GM19468 (cell line): ENCODE results near the gene DSG2.
"Not testable (repeated sequence)": the region's sequence is repeated elsewhere in the genome, so short reads cannot be mapped to it uniquely, and the experiment has no call there.

Source experiments
- ATAC-seq: cut with Tn5 transposase; IDR thresholded peaks from one replicate; pipeline ENCODE4 v1.9.1; 2021; ENCODE audit warnings: mild to moderate bottlenecking, moderate library complexity, moderate number of reproducible peaks; ENCODE audit not compliant: unreplicated experiment; ENCODE audit errors: extremely low read depth

The DSG2 gene

DNA sequence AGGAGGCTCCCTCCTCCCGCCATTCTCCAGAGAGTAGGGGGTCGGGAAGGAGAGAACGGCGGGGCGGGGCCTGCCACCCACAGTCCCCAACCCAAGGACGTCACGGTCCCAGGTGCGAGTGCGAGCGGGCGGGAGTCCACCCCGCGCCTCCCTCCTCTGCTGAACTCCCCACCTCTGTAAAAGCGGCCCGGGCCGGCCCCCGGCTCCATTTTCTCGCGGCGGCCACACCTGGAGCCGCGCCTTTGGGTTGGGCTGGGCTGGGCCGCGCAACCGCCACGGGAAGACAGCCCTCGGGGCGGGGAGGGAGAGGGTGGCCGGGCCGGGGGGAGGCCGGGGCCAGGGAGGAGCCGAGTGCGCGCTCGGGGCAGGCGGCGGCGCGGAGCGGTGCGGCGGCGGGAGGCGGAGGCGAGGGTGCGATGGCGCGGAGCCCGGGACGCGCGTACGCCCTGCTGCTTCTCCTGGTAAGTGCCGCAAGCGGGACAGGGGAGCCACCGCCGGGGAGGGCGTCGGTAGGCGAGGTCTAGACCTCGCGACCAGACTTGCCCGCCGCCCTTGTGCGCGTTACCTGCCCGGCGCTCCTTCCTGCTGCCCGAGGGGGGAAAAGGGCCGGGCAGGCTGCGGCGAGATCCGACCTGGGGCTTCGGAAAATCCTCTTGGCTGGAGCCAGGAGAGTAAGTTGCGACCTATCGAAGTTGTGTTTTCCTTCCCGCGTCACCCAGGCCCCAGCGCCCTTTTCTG lies at the start of gene DSG2:
TSS of gene DSG2 (plus strand) at position 342 of the 738 bp plus-strand sequence. CDS start at position 417, 75 bp downstream.
- no peak for ATAC-seq

GRCh38 chr18:31450409-31450808 lies 47.6 kb upstream of the DSG2 start:
- no peak for ATAC-seq

- ATAC-seq, result no peak
Measured at GRCh38 chr18:31451625-31452024, 46.4 kb upstream of the DSG2 start.

DNA sequence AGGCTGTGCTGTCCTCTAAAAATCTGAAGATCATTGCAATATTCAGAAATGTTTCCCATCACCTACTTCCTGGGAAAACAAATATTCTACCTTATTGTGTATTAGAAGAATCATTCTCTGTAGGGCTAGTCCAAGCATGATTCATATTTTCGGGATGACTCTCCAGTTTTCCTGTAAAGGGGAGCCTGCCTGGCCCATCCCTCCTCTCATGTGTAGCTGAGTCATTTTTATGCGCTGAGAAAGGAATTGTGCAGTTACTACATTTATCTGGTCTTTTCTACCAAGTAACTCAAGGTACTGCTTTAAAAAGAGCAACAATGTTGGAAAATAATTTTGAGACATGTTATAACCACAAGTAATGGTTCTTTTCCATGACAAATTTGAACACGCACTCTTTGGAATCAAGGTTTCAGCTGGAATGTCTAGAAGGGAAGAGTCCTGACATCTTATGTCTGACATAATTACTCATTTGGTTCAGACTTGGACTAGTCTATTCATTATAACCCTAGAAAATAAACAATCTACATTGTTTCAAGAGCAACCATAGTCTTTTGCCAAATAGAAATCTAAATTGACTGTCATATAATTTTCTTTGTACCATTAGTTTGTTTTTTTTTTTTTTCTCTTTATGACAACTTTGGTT lies 43.8 kb upstream of the DSG2 start:
- ATAC-seq, result no peak

DNA sequence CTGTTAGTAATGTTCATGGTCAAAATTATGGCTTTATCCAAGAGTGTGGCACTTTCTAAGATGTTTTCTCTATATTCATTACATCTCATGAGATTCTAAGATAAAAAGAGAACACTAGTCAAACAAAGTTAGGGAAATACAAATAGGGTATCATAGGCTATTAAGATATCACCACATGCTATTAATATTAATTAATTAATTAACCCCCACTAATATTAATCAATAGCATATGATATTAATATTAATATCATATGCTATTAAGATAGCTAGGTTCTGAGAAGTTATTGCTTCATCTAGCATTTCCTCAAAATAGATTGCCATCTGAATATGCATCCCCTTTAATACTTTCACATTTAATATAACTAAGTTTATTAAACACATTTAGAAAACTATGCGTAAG lies 28.3 kb upstream of the DSG2 start:
- no peak for ATAC-seq

- ATAC-seq, result no peak
Measured at GRCh38 chr18:31478688-31479087, 19.3 kb upstream of the DSG2 start.

GRCh38 chr18:31482051-31482450 lies 15.9 kb upstream of the DSG2 start:
- no peak for ATAC-seq

- no peak for ATAC-seq
Measured at GRCh38 chr18:31483396-31483795, 14.6 kb upstream of the DSG2 start.

GRCh38 chr18:31484461-31484860 lies 13.5 kb upstream of the DSG2 start:
- ATAC-seq, result no peak

DNA sequence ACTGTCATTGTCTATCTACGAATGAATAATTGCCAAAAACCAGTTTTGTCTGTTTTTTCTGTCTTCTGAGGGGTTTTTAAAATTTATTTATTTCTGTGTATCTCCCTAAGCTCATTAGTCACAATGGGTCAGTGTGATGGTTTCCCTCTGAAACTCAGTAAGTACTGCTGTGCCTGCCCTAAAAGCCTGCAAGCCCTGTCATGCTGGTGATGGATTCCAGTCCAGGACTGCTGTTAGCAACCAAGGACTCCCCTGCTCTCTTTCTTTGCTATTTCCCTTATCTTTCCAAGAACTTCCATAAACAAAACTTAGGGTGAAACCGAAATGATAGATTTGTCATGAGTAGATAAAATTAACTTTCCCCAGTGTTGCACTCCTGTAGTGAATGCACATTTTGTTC lies 11.8 kb upstream of the DSG2 start:
- no peak for ATAC-seq

- no peak for ATAC-seq
Measured at GRCh38 chr18:31487246-31488015, 10.5 kb upstream of the DSG2 start.

DNA sequence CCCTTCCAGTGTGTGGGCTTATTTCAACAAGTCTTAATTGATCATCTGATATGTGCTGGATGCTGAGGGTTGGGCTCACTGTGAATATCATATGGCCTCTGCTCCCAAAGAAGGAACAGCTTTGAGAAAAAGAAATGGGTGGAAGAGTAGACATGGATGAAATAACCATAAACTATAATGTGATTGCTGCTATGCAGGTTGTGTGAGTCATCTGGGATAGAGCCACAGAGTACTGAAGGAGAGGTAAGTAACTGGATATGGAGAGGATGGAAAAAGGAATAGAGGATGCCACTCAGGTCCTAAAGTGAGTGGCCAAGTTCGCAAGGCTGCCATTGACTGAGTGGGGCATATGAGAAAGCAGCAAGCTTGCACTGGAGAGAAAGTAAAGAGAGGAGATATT lies 8.7 kb upstream of the DSG2 start:
- ATAC-seq, result no peak

GRCh38 chr18:31490387-31490786 lies 7.6 kb upstream of the DSG2 start:
- ATAC-seq, result peak; percentile 82

GRCh38 chr18:31490833-31491232 lies 7.1 kb upstream of the DSG2 start:
- ATAC-seq, result no peak

DNA sequence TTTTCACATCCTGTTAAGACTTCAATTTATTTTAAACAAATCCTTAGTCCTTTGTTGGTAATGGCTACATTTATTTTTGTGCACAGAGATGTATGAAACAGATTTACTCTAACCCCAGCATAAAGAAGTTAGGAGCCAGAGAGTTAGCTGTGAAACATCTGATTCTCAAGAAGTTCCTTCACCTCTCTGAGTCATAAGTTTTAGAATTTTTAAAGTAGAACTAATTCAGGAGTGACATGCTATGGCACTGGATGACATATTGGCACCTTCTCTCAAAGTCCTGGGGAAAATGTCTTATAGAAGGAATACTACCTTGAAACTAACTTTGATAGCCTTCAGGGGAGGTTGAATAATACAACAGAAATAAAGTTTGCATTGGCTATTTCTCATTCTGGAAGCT lies 6.4 kb upstream of the DSG2 start:
- no peak for ATAC-seq

DNA sequence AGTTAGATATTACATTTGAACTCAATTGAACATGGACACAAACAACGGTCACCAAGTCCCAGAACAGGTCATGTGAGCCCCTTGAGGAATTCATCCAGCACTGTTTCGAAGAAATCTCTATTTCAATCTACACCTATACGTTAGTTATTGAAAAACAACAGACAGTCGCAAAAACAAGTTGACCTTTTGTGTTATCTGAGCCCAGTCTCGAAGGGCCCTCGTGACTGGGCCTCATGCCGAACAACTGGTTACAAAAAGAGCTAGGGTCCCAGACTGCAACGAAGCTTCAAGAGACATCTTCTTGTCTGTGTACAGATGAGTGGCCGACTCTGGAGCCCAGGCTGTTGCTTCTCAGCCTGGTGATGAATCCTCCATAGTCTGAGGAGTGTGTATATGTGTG lies 5.3 kb upstream of the DSG2 start:
- ATAC-seq, result no peak

- no peak for ATAC-seq
Measured at GRCh38 chr18:31493171-31493570, 4.8 kb upstream of the DSG2 start.

GRCh38 chr18:31493941-31494340 lies 4.0 kb upstream of the DSG2 start:
- no peak for ATAC-seq

DNA sequence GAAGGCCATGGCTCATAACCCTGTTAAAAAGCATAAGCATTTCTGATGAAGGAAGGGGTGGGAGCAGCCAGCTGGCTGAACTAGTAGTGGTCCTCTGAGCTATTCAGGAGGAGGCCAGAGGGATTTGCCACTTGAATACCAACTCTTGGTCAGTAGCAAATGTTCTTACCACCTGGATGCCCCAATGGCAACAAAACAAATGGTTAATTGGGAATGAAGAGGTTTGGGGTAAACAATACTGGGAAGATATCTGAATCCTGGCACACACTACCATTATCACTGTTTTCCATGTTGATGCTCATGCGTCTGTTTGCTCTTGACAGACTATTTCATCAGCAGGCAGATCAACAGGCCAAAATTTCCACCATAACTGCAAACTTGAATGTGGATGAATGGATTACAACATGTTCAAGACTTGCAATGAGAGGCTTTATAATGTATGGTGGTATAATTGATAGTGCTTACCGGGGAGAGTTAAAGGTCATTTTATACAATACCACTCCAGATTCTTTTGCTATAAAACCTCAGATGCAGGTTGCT lies 3.2 kb upstream of the DSG2 start:
- not testable (repeated sequence) for ATAC-seq

GRCh38 chr18:31497404-31497835 lies 557 bp upstream of the DSG2 start:
- no peak for ATAC-seq
